NCI-H146 treated with DMSO at 0.1 percent for 48 hours (cell line): ENCODE measurements around the gene MXD1.
"Not testable (repeated sequence)": the region's sequence is repeated elsewhere in the genome, so short reads cannot be mapped to it uniquely, and the experiment has no call there.

Experiments used
- DNase-seq: peaks from one replicate; lab custom pipeline; 2025; ENCODE audit not compliant: unreplicated experiment; lab: John Stamatoyannopoulos, UW

Gene MXD1, protein sequence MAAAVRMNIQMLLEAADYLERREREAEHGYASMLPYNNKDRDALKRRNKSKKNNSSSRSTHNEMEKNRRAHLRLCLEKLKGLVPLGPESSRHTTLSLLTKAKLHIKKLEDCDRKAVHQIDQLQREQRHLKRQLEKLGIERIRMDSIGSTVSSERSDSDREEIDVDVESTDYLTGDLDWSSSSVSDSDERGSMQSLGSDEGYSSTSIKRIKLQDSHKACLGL

DNA sequence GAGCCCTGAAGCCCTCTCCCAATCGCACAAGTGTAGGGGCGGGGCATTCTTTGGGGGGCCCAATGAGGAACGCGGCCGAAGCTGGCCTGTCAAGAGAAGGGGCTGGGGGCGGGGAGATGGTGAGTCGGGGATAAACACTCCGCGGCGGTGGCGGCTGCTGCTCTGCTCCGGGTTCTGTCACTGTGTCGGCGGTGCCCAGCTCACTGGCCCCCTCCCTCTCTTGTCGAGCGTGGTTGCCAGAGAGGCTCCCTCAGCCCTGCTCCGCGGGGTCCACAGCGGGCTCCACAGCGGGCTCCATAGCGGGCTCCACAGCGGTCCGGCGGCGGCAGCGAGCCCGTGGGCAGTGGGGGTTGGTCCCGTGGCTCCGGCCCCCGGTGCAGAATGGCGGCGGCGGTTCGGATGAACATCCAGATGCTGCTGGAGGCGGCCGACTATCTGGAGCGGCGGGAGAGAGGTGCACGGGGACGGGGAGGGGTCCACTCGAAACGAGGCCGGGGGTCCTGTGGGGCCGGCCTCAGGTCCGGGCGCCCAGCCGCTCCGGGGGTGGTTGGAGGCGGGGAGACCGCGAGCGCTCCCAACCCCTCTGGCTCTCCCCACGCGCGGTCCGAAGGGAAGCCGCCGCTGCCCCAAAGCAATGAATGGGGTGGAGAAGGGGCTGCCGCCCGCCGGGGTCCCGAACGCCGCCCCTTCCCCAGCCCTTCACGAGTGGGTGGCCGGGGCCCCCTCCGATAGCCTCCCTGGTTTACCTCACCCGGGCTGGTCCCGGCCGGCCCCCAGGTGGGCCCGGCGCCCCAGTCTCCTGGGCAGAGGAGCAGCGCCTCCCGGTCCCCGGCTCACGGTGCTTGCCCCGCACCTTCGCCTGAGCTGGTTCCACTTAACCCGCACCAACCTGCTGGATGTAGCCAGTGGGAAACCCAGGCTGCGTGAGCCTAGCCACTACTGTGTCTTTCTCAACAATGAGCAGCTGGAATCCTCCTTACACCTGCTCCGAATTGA lies at the start of gene MXD1:
Gene MXD1, plus strand, starts transcription at position 160 of the 996 bp plus-strand sequence. Its CDS starts 222 bp downstream, at position 382.
- peak; percentile 3 for DNase-seq

DNA sequence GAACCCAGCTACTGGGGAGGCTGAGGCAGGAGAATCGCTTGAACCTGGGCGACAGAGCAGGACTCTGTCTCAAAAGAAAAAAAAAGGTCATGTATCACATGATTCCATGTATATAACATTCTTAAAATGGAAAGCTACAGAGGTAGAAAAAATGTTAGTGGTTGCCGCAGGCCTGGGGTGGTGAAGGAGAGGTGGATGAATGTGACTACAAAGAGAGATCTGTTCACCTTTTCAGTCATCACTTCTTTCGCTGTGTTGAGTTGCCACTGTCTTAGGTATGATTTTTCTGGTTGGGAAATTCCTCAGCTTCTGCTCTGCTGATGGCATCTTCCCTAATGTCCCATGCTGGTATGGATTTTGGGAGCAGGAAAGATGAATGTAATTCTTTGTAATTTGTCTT lies 26.5 kb upstream of the MXD1 start:
- no peak for DNase-seq

DNA sequence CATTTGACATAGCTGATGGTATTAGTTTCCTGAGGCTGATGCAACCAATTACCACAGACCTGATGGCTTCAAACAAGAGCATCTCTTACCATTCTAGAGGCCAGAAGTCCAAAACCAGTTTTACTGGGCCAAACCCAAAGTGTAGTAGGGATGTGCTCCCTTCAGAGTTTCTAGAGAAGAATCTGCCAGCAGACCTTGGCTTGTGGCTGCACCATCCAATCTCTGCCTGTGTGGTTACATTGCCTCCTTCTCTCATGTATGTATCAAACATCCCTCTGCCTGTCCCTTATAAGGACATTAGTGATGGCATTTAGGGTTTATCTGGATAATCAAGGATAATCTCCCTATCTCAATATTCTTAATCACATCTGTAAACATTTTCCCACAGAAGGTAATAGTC lies 25.6 kb upstream of the MXD1 start:
- DNase-seq, result no peak

DNA sequence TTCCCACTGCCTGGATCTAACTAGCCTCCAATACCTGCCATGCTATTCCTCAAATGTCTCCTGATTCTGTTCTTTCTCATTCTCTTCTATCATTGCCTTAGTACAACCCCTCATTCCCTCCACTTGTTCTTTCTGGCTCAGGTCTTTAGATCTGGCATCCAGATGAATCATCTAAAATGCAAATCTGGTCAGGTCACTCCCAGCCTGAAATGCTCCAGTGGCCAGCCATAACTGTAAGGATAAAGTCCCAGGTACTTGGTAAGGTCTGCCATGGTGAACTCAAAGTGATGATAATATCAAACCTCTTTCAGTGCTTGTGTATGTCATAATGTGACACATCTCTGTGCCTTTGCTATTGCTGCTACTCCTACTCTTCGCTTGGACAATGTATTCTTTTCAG lies 24.0 kb upstream of the MXD1 start:
- no peak for DNase-seq

DNA sequence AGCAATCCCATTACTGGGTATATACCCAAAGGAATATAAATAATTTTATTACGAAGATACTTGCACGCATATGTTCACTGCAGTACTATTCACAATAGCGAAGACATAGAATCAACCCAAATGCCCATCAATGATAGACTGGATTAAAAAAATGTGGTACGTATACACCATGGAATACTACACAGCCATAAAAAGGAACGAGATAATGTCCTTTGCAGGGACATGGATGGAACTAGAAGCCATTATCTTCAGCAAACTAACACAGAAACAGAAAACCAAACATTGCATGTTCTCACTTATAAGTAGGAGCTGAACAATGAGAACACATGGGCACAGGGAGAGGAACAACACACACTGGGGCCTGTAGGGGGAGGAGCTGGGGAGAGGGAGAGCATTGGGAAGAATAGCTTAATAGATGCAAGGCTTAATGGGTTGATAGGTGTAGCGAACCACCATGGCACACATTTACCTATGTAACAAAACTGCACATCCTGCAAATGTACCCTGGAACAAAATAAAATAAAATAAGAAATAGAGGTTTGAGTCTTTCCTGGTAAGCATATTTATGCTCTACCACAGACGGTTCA lies 22.0 kb upstream of the MXD1 start:
- not testable (repeated sequence) for DNase-seq

DNA sequence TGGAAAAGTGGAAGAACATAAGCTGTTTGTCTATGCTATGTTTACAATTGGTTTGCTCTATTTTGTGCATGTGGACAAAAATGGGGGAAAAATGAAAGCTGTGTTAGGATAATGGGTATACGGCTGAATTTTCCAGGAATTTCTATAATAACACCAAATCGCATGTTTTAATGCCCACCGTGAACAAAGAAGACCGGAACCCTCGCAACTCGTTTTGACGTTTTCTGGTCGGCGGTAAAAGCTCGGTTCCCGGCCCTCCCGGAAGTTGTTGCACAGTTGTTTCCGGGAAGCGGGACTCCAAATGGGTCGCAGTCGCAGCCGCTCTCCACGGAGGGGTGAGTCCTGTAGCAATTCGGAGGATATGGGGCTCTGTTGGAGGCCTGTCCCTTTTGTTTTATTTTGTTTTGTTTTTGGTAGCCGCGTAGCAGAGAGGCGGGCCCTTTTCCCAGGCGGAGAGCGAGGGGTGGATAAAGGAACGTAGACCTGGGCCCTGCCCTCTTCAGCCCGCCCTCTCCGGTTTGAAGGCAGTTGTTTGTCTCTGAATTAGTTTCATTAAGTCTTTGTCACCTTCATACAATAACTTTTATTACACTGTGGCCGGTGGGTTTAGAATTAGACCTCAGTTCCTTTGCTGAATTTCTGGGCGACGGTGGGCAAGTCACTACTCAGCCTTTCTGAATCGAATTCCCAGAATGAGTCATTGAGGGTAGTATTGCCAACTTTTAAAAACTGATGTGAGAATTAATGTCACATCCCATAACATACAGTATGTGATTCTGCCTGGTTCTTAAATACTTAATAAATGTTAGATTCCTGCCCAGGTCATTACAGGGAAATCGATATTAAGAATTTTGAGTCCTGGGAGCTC lies 21.0 kb upstream of the MXD1 start, which contains the start of gene SNRNP27:
Gene SNRNP27, plus strand, starts transcription at position 273 of the 868 bp plus-strand sequence. Its CDS starts 29 bp downstream, at position 302.
- peak; percentile 52 for DNase-seq

DNA sequence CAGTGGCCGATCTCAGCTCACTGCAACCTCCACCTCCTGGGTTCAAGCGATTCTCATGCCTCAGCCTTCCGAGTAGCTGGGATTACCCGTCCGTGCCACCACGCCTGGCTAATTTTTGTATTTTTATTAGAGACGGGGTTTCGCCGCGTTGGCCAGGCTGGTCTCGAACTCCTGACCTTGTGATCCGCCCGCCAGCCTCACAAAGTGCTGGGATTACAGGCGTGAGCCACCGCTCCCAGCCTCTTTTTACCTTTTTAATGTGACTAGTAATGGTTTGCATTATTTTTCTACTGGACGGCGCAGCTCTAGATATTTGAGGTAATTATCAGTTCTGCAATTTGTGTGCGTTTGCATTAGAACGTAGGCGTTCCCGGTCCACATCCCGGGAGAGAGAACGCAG lies 20.2 kb upstream of the MXD1 start:
- DNase-seq, result not testable (repeated sequence)

DNA sequence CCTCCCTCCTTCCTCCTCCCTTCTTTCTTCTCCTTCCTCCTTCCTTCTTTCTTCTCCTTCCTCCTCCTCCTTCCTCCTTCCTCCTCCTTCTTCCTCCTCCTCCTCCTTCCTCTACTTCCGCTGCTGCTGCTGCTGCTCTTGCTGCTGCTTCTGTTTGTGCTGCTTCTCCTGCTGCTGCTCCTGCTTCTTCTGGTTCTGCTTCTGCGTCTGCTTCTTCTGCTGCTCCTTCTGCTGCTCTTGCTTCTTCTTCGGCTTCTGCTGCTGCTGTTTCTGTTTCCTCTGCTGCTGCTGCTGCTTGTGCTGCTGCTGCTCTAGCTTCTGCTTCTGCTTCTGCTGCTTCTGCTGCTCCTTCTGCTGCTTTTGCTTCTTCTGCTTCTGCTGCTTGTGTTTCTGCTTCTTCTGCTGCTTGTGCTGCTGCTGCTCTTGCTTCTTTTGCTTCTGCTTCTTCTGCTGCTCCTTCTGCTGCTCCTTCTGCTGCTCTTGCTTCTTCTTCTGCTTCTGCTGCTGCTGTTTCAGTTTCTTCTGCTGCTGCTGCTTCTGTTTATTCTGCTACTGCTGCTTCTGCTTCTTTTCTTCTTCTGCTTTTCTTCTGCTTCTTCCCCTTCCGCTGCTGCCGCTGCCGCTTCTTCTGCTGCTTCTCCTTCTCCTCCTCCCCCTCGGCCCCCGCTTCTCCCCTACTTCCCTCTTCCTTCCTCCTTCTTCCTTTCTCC lies 12.5 kb upstream of the MXD1 start:
- no peak for DNase-seq

DNA sequence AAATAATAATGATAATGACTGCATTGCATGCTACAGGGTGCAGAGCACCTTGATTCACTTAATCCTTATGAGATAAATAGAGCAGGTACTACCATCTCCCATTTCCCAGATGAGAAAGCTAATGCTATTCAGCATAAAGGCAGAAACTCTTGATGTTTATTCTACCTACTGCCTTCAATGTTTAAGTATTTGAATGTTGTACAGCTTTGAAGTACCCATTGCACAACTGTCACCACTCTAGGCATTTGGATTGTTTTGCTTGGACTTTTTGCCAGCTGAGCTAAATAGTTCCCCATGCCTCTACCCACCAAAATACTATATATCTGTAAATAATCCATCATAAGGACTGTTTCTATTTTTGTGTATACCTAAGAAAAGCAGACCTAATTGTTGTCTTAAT lies 7.7 kb upstream of the MXD1 start:
- DNase-seq, result no peak

DNA sequence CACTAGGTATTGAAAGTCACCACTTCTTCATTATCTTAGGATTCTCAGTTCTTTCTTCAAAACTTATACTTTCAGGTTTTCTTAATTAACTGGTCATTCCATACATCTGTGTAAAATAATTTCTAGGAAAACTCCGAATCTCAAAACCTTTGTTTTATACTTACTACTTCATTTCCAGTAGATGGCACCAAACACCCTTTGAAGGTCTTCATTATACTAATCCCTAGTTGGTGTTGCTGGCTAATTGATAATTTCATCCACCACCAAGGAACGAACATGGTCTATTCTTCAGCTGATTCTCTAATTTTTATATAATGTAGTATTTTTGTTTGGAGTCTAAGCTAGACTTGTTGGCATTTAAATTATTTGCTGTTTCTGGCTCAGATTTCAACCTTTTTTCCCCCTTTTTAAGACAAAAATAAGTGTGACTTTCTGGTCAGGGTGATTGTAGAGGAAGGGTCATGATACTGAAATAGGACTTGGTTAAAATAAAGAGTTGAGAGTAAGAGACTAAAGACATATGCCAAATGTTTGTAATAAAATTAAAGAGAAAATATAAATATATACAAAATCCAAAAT lies 2.8 kb upstream of the MXD1 start:
- peak; percentile 51 for DNase-seq

DNA sequence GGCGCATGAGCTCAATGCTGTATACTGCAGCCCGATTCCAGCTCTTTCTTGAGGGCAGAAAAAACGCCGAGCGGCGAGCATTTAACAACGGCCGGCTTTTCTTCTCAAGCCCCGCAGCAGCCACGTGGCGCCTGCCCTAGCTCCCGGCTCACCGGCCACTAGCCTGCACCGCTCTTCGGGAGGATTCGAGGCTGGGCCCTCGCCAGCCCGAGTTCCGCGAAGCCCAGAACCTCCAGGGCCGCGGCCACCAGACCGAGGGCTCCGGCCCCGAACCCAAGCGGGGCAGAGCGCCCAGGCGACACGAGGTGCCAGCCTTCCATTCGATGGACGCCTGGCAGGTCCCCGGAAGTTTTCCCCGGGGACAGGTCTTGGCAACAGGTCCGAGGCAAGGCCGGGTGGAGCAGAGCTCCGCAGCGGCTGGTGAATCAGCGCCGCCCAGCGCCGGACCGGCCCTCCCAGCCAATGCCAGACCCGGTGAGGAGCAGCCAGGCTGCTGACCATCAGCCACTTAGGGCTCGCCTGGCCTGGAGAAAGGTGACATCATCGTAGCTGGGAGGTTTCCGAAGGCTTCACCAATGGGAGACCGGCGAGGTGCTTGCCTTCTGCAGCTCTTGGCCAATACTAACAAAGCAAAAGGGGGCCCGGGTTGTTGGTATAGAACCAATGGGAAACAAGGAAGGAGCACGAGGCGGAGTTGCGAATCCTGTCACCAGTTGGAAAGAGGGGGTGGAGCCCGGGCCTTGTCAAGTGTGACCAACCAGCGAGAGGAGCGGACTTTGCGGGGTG lies 552 bp upstream of the MXD1 start:
- peak; percentile 99 for DNase-seq

DNA sequence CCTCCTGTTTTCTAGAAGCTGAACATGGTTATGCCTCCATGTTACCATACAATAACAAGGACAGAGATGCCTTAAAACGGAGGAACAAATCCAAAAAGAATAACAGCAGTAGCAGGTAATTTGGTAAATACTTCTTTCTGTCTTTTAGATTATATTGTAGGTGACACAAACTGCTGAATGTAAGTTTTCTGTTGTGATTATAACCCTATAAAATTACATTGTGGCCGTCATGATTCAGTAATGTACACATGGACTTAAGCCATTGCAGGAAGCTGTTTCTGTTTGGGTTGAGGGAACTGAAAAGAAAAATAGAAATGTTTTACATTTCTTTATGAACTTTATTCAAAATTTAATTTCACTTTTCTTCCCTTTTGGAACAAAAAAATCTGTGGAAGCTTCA lies 1.2 kb downstream of the MXD1 start:
- DNase-seq, result no peak

DNA sequence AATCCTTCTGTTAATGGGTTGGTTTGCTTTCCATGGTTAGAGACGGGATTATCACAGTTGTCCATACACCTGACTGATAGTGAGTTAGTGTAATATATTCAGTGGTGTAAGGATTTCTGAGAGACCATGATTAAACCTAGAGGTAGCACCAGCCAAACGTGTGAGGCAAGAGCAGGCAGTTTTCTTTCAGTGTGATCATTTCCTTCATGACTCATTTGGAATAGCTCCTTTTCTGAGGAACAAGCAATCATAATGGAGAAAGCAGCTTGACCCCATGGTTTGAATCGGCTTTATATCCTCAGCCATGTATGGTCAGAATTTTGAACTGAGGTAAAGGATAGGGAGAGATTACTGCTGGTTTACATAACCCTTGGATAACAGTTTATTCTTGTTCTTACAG lies 2.9 kb downstream of the MXD1 start:
- no peak for DNase-seq

DNA sequence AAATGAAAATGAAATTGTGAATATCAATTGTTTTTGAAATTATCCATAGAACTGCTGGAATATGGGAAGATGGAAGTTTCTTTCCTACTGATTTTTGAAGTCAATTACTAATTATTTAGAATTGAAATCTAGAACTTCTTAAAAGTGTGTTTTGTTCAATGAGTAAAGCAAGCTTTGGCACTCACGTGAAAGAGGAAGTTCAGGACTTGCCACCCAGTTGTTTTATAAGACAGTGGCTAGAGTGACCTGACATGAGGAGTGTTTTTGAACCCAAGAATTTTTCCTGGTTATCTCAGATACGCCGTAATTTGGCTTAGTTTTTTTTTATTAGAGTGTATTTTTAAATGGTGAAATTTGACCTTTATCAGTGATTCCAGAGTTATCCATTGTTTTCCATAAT lies 3.5 kb downstream of the MXD1 start:
- no peak for DNase-seq

DNA sequence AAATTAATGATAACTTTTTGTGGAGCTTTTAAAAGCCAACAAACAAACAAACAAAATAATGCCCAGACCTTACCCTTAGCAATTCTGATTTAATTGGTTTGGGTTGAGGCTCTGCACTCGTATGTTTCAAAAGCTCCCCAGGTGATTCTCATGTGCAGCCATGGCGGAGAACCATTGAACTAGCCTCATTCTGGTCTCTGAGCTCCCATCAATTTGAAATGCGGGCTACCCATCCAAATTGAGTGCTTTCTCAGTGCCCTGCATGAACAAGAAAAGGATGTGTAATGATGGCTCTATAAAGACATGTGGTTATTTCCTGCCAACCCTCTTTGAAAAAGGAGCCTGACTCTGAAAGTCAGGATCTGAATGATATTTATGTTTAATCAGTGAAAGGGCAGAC lies 8.2 kb downstream of the MXD1 start:
- no peak for DNase-seq

DNA sequence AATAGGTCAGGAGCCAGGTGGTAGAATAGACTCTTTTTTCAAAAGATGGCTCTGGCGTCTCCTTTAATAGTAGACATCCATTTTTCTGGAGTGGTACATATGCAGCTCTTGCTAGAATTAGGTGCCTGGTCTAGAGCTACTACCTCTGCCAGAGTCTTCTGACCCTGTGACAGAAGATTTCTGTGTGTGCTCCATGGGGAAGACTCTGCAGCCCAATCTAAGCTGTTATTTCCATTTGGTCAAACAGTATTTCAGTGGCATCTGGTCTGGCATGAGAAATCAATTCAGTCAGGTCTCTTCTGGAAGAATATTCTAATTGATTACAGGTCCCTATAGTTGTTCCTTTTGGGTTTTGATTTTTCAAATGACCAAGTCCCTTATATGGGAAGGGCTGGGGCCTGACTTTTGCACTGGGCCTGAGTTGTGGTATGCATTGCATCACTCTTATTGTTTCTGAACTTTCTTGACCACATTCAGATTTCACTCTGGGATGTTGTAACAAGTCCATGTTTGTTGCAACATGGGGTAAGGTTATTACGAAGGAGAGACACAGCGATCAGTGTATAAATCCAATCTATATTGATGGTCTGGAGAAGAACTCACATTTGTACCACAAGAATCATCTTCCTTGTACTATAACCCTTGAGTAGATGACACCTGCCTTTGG lies 12.1 kb downstream of the MXD1 start:
- no peak for DNase-seq

DNA sequence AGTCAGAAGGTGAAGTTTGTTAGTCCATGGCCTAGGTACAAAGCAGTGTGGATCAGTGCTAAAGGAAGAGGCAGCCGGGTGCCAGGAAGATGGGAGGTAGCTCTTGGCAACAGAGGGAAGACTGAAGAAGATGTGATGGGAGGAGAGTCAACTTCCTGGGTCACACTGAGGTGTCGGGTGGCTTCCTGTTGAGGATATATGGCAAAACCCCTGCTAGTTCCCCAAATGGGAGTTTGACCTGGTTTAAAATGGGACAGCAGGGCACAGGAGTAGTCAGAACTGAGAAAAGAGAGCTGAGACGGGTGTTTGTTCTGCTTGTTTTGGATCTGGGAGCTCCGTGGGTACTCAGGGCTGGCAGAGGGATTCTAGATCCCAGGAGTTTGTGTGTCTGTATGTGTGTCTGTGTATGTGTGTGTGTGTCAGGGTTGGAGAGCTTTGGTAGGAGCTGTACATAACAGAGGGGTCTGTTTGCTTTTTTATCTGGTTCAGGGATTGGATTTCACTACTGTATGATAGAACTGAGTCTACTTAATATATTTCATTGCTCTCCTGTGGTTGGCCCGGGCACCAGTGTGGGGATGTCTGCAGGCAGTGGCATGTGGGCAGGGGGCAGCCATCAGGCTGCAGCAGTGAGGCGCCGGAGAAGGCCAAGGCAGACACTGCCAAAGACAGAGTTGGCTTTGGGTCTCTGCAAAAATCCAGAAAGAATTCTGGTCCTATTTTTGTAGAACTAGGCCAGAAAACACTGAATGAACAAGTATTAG lies 17.1 kb downstream of the MXD1 start:
- no peak for DNase-seq

DNA sequence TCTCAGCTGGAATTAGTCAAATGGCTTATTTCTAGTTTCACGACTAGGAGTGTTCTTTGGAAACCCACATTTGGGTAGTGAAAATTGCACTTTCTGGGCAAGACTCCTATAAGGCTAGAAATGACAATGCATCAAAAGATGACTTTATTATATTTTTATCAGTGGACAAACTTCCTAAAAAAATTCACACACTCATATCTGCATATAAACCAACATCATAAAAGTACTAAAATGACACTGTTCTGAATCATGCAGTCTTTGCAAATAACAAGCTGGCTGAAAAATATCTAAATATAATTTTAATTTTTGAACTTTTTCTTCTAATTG lies 17.6 kb downstream of the MXD1 start:
- no peak for DNase-seq
